GM06990 (cell line): ENCODE data around the gene NDUFB10.
A peak's percentile ranks its signal among the peaks of the same experiment; 100 is the strongest.

Source experiments
- DNase-seq: peaks from one replicate; pipeline ENCODE4 v3.0.0-alpha.2; 2011; ENCODE audit not compliant: insufficient read length; ENCODE audit errors: extremely low read depth
- H3K27me3 ChIP-seq: replicated peaks from 2 replicates; pipeline ENCODE4 v1.6.0; 2011; ENCODE audit warnings: low read length; ENCODE audit not compliant: control insufficient read depth, insufficient read depth
- H3K36me3 ChIP-seq: 2 replicates; pipeline ENCODE4 v1.5.1; 2011; ENCODE audit warnings: low read length; ENCODE audit not compliant: control insufficient read depth, insufficient read depth
- H3K4me3 ChIP-seq: replicated peaks from 2 replicates; pipeline ENCODE4 v1.5.1; 2011; ENCODE audit warnings: low read depth, mild to moderate bottlenecking, control low read depth, low read length
- TF ChIP-seq, protein P1 (sequence below): IDR thresholded peaks from 2 replicates; pipeline ENCODE4 v1.5.1; 2011; ENCODE audit warnings: low read length, control low read depth, mild to moderate bottlenecking, inconsistent platforms; ENCODE audit not compliant: insufficient read depth, poor library complexity, severe bottlenecking

Gene NDUFB10

DNA sequence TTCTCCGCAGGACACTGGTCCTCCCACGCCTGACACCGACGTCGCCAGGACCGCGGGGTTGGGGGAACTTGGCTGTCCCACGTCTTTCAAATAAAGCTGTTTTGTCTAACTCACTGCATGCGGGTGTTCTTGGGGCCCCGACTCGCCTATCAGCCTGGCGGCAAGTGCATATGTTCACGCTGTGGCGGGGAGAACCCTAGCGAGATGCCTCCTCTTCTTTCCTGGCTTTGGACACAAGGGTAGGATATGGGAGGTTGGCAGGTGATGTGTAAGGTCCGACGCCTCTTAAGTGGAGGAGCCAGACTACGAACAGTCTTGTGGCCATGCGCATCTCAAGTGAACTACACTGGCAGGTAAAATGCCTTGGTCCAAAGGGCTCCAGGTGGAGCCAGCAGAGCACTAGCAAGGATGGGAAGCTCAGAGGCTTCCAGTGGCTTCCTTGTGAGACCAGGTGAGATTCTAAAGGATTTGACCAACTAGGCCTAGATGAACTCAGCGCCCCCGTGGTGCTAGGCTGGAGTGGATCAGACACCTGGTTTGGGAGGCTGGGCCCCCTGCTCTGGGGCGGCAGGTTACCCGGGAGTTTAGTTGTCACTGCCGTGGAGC, 6.2 kb downstream of the NDUFB10 start:
- Histone ChIP-seq H3K36me3 (peaks cover 21% of the 10 kb centered on the region), H3K4me3 (peak overlapping the region; percentile 83), H3K27me3 (no peaks in the 10 kb centered on the region)
- no peak for DNase-seq
- TF ChIP-seq, protein P1, sequence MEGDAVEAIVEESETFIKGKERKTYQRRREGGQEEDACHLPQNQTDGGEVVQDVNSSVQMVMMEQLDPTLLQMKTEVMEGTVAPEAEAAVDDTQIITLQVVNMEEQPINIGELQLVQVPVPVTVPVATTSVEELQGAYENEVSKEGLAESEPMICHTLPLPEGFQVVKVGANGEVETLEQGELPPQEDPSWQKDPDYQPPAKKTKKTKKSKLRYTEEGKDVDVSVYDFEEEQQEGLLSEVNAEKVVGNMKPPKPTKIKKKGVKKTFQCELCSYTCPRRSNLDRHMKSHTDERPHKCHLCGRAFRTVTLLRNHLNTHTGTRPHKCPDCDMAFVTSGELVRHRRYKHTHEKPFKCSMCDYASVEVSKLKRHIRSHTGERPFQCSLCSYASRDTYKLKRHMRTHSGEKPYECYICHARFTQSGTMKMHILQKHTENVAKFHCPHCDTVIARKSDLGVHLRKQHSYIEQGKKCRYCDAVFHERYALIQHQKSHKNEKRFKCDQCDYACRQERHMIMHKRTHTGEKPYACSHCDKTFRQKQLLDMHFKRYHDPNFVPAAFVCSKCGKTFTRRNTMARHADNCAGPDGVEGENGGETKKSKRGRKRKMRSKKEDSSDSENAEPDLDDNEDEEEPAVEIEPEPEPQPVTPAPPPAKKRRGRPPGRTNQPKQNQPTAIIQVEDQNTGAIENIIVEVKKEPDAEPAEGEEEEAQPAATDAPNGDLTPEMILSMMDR = no peak

DNA sequence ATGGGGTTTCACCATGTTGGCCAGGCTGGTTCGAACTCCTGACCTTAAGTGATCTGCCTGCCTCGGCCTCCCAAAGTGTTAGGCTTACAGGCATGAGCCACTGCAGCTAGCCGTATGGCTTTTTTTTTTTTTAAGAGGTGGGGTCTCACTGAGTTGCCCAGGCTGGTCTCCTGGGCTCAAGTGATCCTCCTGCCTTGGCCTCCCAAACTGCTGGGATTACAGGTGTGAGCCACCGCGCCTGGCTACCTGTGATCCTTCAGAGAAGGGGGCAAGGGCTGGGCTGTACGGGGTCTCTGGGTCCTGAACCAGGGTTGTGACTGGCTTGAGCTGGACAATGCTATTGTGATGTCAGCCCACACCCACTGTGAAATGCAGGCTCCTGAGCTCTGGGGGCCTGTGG, 7.1 kb downstream of the NDUFB10 start, which contains the start of gene RNF151:
Gene RNF151, plus strand, starts transcription at position 397 of the 400 bp plus-strand sequence. CDS start 26 bp downstream, outside the sequence.
- Histone ChIP-seq H3K36me3 (peaks cover 19% of the 10 kb centered on the region), H3K27me3 (no peaks in the 10 kb centered on the region), H3K4me3 (peak within 1 kb of the TSS; percentile 83)
- no peak for DNase-seq
- TF ChIP-seq, protein P1 = no peak

DNA sequence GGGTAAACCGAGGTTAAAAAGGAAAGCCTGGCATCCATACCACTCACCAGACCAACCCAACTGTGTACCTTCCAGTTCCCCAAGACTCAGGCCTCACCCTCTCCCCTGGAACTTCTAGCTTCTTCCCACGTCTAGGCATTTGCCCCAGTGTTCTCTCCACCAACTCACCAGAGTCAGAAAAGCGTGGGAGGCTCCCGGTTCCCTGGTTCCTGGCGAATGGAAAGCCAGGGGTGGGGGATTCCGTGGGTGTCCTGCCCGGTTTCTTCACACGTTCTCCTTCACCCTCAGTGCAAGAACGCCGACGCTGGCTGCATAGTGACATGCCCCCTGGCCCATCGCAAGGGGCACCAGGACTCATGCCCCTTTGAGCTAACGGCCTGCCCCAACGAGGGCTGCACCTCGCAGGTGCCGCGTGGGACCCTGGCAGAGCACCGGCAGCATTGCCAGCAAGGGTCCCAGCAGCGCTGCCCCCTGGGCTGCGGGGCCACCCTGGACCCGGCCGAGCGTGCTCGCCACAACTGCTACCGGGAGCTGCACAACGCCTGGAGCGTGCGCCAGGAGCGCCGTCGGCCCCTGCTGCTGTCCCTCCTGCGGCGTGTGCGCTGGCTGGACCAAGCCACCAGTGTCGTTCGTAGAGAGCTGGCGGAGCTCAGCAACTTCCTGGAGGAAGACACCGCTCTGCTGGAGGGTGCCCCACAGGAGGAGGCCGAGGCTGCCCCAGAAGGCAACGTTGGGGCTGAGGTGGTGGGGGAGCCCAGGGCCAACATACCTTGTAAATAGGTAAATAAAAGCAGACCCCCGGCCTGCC, 9.0 kb downstream of the NDUFB10 start:
- DNase-seq = peak; percentile 9
- H3K36me3 ChIP-seq = peaks cover 6% of the 10 kb centered on the region
- TF ChIP-seq, protein P1 = no peak
- no peaks in the 10 kb centered on the region for H3K27me3 ChIP-seq
- H3K4me3 ChIP-seq = no peak overlapping the region

DNA sequence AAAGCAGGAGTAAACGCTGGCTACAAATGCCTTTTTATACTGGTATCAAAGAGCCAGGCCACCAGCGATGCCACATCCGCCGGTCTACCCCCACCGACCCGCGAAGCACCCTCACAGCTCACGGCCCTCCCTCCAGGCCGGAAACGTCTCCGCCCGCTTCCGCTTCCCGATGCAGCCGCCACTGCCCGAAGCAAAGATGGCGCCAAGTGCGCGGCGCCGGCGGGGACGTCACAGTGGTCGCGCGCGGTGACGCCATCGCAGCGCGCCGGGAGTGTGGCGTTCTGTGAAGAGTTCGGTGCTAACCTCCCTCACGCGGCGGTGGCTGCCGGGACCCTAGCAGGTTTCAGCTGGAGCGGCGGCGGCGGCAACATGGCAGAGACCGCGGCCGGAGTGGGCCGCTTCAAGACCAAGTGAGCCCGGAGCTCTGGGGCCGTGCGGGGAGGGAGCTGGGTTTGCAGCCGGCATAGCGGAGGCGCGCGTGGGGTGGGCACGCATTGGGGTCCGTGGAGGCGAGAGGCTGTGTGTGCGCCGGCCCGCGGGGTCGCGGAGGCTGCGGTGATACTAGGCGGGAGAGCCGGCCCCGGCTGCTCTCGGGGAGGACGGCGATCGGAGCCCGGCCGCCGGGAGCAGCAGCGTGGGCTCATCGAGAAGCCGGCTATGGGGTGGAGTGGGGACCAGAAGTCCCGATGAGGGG, 12.6 kb downstream of the NDUFB10 start, which contains the start of gene TBL3:
Gene TBL3, plus strand, starts transcription at position 258 of the 694 bp plus-strand sequence. Its CDS starts 112 bp downstream, at position 370.
- no peaks in the 10 kb centered on the region for H3K27me3 ChIP-seq
- peak within 1 kb of the TSS; percentile 93 for H3K4me3 ChIP-seq
- peaks cover 26% of the 10 kb centered on the region for H3K36me3 ChIP-seq
- TF ChIP-seq, protein P1 = no peak
- DNase-seq = peak; percentile 97

DNA sequence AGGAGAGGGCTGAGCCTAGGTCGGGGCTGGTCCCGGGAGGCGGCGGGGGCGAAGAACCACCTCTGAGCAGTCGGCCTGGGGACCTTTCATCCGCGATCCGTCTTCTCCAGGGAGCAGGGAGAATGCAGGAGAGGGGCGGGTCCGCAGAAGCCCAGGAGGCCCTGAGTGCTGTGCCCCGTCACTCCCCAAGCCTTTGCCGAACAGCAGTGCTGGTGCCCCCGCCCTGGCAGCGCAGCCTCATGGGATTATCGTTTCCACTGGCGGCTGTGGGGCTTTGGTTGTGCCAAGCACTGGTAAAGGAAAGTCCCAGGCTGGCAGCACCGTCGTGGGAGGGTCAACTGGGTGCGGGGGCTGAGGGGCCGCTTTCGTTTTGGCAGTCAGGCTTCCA, 13.1 kb downstream of the NDUFB10 start:
- TF ChIP-seq, protein P1 = no peak
- Histone ChIP-seq H3K27me3 (no peaks in the 10 kb centered on the region), H3K36me3 (peaks cover 28% of the 10 kb centered on the region), H3K4me3 (peak overlapping the region; percentile 93)
- DNase-seq = no peak
